RWPE2 (cell line): Measurements from ENCODE around the gene MED10.

Source experiments
- ATAC-seq: fragments of 200-7000 bp; cut with Tn5 transposase; 3 replicates; pipeline ENCODE4 v1.9.1; 2021; ENCODE audit warnings: low read depth
- DNase-seq: peaks from one replicate; pipeline ENCODE4 v3.0.0-alpha.2; 2020; ENCODE audit warnings: low spot score
- H3K27ac ChIP-seq: fragments of 450-650 bp; 2 replicates; pipeline ENCODE4 v1.5.1; 2017; ENCODE audit warnings: mild to moderate bottlenecking; ENCODE audit not compliant: poor library complexity, severe bottlenecking
- H3K27me3 ChIP-seq: fragments of 250-450 bp; sonication (Bioruptor Pico); 2 replicates; pipeline ENCODE4 v1.5.1; 2021; ENCODE audit warnings: mild to moderate bottlenecking, moderate library complexity; ENCODE audit not compliant: insufficient read depth, poor library complexity, severe bottlenecking
- H3K36me3 ChIP-seq: fragments of 250-450 bp; sonication (Bioruptor Pico); 2 replicates; pipeline ENCODE4 v1.5.1; 2020; ENCODE audit warnings: low read depth, mild to moderate bottlenecking, moderate library complexity
- H3K4me1 ChIP-seq: fragments of 250-450 bp; sonication (Bioruptor Pico); 2 replicates; pipeline ENCODE4 v1.5.1; 2021; ENCODE audit warnings: mild to moderate bottlenecking, moderate library complexity; ENCODE audit not compliant: insufficient read depth, poor library complexity, severe bottlenecking
- H3K4me3 ChIP-seq: fragments of 250-450 bp; sonication (Bioruptor Pico); 2 replicates; pipeline ENCODE4 v1.5.1; 2021; ENCODE audit warnings: mild to moderate bottlenecking, moderate library complexity; ENCODE audit not compliant: severe bottlenecking
- H3K9me3 ChIP-seq: fragments of 250-450 bp; sonication (Bioruptor Pico); 2 replicates; pipeline ENCODE4 v1.5.1; 2021; ENCODE audit warnings: mild to moderate bottlenecking, moderate library complexity; ENCODE audit not compliant: severe bottlenecking
- CTCF ChIP-seq: fragments of 450-650 bp; IDR thresholded peaks from one replicate; pipeline ENCODE4 v1.5.1; 2017; ENCODE audit warnings: mild to moderate bottlenecking, moderate library complexity; ENCODE audit not compliant: poor library complexity, severe bottlenecking

Gene MED10

DNA sequence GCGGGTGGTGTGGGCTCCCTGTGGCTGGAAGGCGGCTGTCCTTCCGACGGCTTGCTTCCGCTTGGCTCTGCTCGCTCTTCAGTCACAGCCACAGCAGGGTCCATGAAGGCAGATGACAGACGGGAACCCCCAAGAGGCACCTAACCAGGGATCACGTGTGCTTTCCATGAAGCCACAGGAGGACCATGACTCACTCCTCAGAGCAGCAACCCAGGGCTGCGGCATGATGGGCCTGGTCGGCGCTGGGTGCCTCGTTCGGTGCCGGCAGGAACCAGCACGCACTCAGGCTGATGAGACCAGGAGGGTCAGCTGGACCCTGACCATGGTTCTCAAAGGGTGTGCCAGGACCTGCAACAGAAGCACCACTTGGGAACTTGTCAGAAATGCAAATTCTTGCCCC lies 32.8 kb upstream of the MED10 start:
- Histone ChIP-seq H3K4me3 (no peak overlapping the region), H3K4me1 (no peaks in the 10 kb centered on the region), H3K27ac (no peak overlapping the region), H3K36me3 (no peaks in the 10 kb centered on the region), H3K9me3 (no peaks in the 10 kb centered on the region), H3K27me3 (no peaks in the 10 kb centered on the region)
- DNase-seq, result no peak
- no peak for TF ChIP-seq CTCF
- ATAC-seq, result no peak

DNA sequence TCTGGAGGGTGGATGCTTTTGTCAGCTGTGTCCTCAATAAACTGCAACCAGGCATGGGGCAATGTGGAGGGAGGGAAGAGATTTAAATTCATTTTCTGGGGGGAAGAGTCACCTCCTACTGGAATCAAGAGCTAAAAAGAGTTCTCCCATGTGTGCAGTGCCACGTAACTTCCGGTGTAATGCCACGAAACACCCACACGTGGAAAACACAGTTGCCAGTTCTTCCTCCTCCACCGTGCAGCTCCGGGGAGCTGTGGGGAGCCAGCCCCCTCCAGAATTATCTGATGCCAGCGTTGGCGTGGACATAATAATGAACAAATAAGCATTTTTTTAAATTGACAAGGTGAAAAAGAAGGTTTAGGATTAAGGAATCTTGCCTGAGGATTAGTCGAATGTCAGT lies 32.1 kb upstream of the MED10 start:
- no peak for DNase-seq
- Histone ChIP-seq H3K4me3 (no peak overlapping the region), H3K9me3 (no peaks in the 10 kb centered on the region), H3K27me3 (no peaks in the 10 kb centered on the region), H3K27ac (no peak overlapping the region), H3K4me1 (no peaks in the 10 kb centered on the region), H3K36me3 (no peaks in the 10 kb centered on the region)
- TF ChIP-seq CTCF, result no peak
- no peak for ATAC-seq

GRCh38 chr5:6408627-6409446 lies 30.5 kb upstream of the MED10 start:
- DNase-seq (no peak), ATAC-seq (no peak)
- H3K4me1 ChIP-seq, result no peaks in the 10 kb centered on the region
- H3K36me3 ChIP-seq, result no peaks in the 10 kb centered on the region
- H3K4me3 ChIP-seq, result no peak overlapping the region
- no peak for TF ChIP-seq CTCF
- H3K27me3 ChIP-seq, result no peaks in the 10 kb centered on the region
- H3K27ac ChIP-seq, result no peak overlapping the region
- H3K9me3 ChIP-seq, result no peaks in the 10 kb centered on the region

DNA sequence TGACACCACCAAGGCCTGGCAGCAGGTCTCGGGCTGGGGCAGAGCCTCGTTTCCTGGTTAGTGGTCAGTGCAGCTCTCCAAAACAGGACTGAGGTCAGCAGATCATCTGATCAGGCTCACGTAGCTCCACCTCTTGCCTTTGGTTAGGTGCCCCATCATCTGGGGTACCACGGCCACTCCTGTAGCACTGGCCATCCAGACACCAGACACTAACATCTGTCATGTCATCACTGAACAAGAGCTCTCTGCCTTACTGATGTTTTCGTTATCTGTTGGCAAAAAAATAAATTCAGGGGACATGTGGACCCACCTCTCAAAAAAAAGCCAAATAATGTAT lies 29.9 kb upstream of the MED10 start:
- Histone ChIP-seq H3K36me3 (no peaks in the 10 kb centered on the region), H3K9me3 (no peaks in the 10 kb centered on the region), H3K4me3 (no peak overlapping the region), H3K4me1 (peaks cover under 1% of the 10 kb centered on the region), H3K27me3 (no peaks in the 10 kb centered on the region), H3K27ac (no peak overlapping the region)
- ATAC-seq (no peak), DNase-seq (no peak)
- TF ChIP-seq CTCF, result no peak

GRCh38 chr5:6407558-6408259 lies 29.4 kb upstream of the MED10 start:
- no peak for DNase-seq
- Histone ChIP-seq H3K9me3 (no peaks in the 10 kb centered on the region), H3K4me3 (no peak overlapping the region), H3K27ac (no peak overlapping the region), H3K36me3 (no peaks in the 10 kb centered on the region), H3K27me3 (no peaks in the 10 kb centered on the region), H3K4me1 (peaks cover 6% of the 10 kb centered on the region)
- ATAC-seq, result no peak
- TF ChIP-seq CTCF, result no peak
